SK-N-SH (cell line): ENCODE measurements around the gene PFKM. TPM values are rescaled to one million over a fixed set of nuclear protein-coding genes. Genes with fewer than 3 reads are reported as not detected.

Experiments used
- CTCF ChIA-PET: fragments of 300-600, 350-600 bp; formaldehyde crosslinking; extraction: SDS; loops from one replicate; lab custom pipeline; 2021; lab: Yijun Ruan, JAX
- POLR2A ChIA-PET: fragments of 350-600 bp; sonication (Branson Sonifier 250); formaldehyde crosslinking; extraction: SDS; loops from one replicate; lab custom pipeline; 2020; ENCODE audit warnings: antibody characterized with exemption, inconsistent platforms; lab: Yijun Ruan, JAX
- DNase-seq: peaks from one replicate; pipeline ENCODE4 v3.0.0; 2012
- H2AFZ ChIP-seq: fragments of 200-600 bp; sonication (generic); 2 replicates; pipeline ENCODE4 v1.8.1; 2016; ENCODE audit warnings: antibody characterized with exemption, mild to moderate bottlenecking, low read depth
- H3F3A ChIP-seq: fragments of 200-600 bp; sonication (generic); replicated peaks from 2 replicates; pipeline ENCODE3; 2016; ENCODE audit warnings: antibody characterized with exemption, mild to moderate bottlenecking; ENCODE audit not compliant: insufficient read depth
- H3K27ac ChIP-seq, 2 experiments: fragments of 200-500 bp in 1 of 2; fragments of 200-600 bp in 1 of 2; sonication (Bioruptor generic) in 1 of 2; sonication (generic), shearing (Covaris generic) in 1 of 2; 2 replicates each; pipeline versions ENCODE4 v1.5.1 to v1.6.1; 2014 to 2016; ENCODE audit warnings: low read depth in 2 of 2, inconsistent platforms in 1 of 2, low read length in 1 of 2, mild to moderate bottlenecking in 1 of 2, mixed read lengths in 1 of 2
- H3K27me3 ChIP-seq: fragments of 200-600 bp; sonication (generic), shearing (Covaris generic); 2 replicates; pipeline ENCODE4 v1.6.1; 2016; ENCODE audit warnings: mixed run types; ENCODE audit not compliant: insufficient read depth
- H3K36me3 ChIP-seq, 2 experiments: fragments of 200-500 bp in 1 of 2; fragments of 200-600 bp in 1 of 2; sonication (Bioruptor generic) in 1 of 2; sonication (generic) in 1 of 2; replicated peaks in 1 of 2; 2 replicates each; pipeline versions ENCODE3 to v1.5.1; 2014 to 2016; ENCODE audit warnings: low read length in 1 of 2, mild to moderate bottlenecking in 1 of 2; ENCODE audit not compliant: insufficient read depth in 2 of 2, control insufficient read depth in 1 of 2
- H3K4me1 ChIP-seq, 2 experiments: fragments of 200-500 bp in 1 of 2; fragments of 200-600 bp in 1 of 2; sonication (Bioruptor generic) in 1 of 2; sonication (generic), shearing (Covaris generic) in 1 of 2; 2 replicates each; pipeline versions ENCODE4 v1.5.1 to v1.6.1; 2014 to 2016; ENCODE audit warnings: low read depth in 1 of 2, low read length in 1 of 2, mixed run types in 1 of 2; ENCODE audit not compliant: insufficient read depth in 2 of 2, control insufficient read depth in 1 of 2
- H3K4me2 ChIP-seq: fragments of 200-600 bp; sonication (generic), shearing (Covaris generic); 2 replicates; pipeline ENCODE4 v1.6.1; 2017; ENCODE audit warnings: mixed run types
- H3K4me3 ChIP-seq, 2 experiments: fragments of 200-500 bp in 1 of 2; fragments of 200-600 bp in 1 of 2; sonication (Bioruptor generic) in 1 of 2; sonication (generic), shearing (Covaris generic) in 1 of 2; 2 replicates each; pipeline versions ENCODE4 v1.5.1 to v1.8.1; 2014 to 2016; ENCODE audit warnings: low read depth in 2 of 2, inconsistent platforms in 1 of 2, low read length in 1 of 2, mild to moderate bottlenecking in 1 of 2, mixed read lengths in 1 of 2, moderate library complexity in 1 of 2
- H3K79me2 ChIP-seq: fragments of 200-600 bp; sonication (generic); 2 replicates; pipeline ENCODE4 v1.8.1; 2017; ENCODE audit warnings: mild to moderate bottlenecking; ENCODE audit not compliant: insufficient read depth
- H3K9ac ChIP-seq: fragments of 200-600 bp; sonication (generic); 2 replicates; pipeline ENCODE4 v1.6.1; 2017; ENCODE audit warnings: mixed run types
- H3K9me2 ChIP-seq: fragments of 200-600 bp; sonication (generic); 2 replicates; pipeline ENCODE4 v1.6.1; 2017; ENCODE audit warnings: mixed run types
- H3K9me3 ChIP-seq: fragments of 200-600 bp; sonication (generic); 2 replicates; pipeline ENCODE4 v1.6.1; 2017; ENCODE audit warnings: mixed run types, mild to moderate bottlenecking, moderate library complexity
- H4K20me1 ChIP-seq: fragments of 200-600 bp; sonication (generic); 2 replicates; pipeline ENCODE4 v1.6.1; 2017; ENCODE audit warnings: mild to moderate bottlenecking, mixed run types; ENCODE audit not compliant: insufficient read depth
- CHD2 ChIP-seq: fragments of 150-350 bp; IDR thresholded peaks from 2 replicates; pipeline ENCODE4 v1.6.1; 2018; ENCODE audit warnings: low read length; ENCODE audit not compliant: partially characterized antibody
- CTCF ChIP-seq: fragments of 200-600 bp; sonication (generic); IDR thresholded peaks from 2 replicates; pipeline ENCODE4 v1.6.1; 2017; ENCODE audit warnings: antibody characterized with exemption, mild to moderate bottlenecking, moderate library complexity
- FOSL2 ChIP-seq: IDR thresholded peaks from 2 replicates; pipeline ENCODE4 v1.4.0; 2012; ENCODE audit warnings: low read depth, mild to moderate bottlenecking, moderate library complexity, borderline replicate concordance
- FOXJ3 ChIP-seq: sonication (generic); formaldehyde crosslinking; IDR thresholded peaks from 2 replicates; pipeline ENCODE4 v1.5.1; 2020; ENCODE audit warnings: mild to moderate bottlenecking, missing genetic modification reagents
- GABPA ChIP-seq: IDR thresholded peaks from 2 replicates; pipeline ENCODE4 v1.4.0; 2012; ENCODE audit warnings: low read depth, mild to moderate bottlenecking
- IRF3 ChIP-seq: fragments of 150-350 bp; IDR thresholded peaks from 2 replicates; pipeline ENCODE4 v1.6.1; 2016; ENCODE audit warnings: mild to moderate bottlenecking, low read depth, low read length
- MXI1 ChIP-seq: IDR thresholded peaks from 2 replicates; pipeline ENCODE4 v1.6.1; 2012; ENCODE audit warnings: mild to moderate bottlenecking, low read depth, low read length, improper control_type of control experiment
- RFX5 ChIP-seq: IDR thresholded peaks from 2 replicates; pipeline ENCODE4 v1.6.1; 2012; ENCODE audit warnings: mild to moderate bottlenecking, improper control_type of control experiment, low read length
- SMC3 ChIP-seq: IDR thresholded peaks from 2 replicates; pipeline ENCODE4 v1.6.1; 2012; ENCODE audit warnings: low read depth, low read length, improper control_type of control experiment
- YY1 ChIP-seq: IDR thresholded peaks from 2 replicates; pipeline ENCODE4 v1.4.0; 2012; ENCODE audit warnings: low read depth, mild to moderate bottlenecking
- WGBS: methylation state at CpG from one replicate; pipeline ENCODE4 v1.1.6; 2017; ENCODE audit warnings: low lambda C conversion rate; 5-methylcytosine and 5-hydroxymethylcytosine counted together
- polyA plus RNA-seq, 3 experiments: library from polyadenylated mRNA; depleted of rRNA; stranded (reverse); fragments of >200 nt; gene quantifications; 2 replicates each; pipeline ENCODE4 v1.2.3, GENCODE V29; 2012
- TF ChIP-seq, protein P1 (sequence below): IDR thresholded peaks from 2 replicates; pipeline ENCODE4; 2012
- TF ChIP-seq, protein P2 (sequence below): IDR thresholded peaks from 2 replicates; pipeline ENCODE4 v1.4.0; 2012; ENCODE audit warnings: low read depth, borderline replicate concordance

Gene PFKM
- polyA plus RNA-seq, 1 of the 3 experiments (the other 2 are of a cell fraction), result 85.0 TPM

GRCh38 chr12:48086327-48086726 is 32.8 kb upstream of the PFKM start:
- H3K27me3 ChIP-seq, result no peaks in the 10 kb centered on the region
- ChIA-PET POLR2A (no interaction called here), CTCF (interaction anchor here (1.4 kb wide), 1 partner anchor 78 kb away, joined by 8 read pairs; no protein-coding TSS in a partner anchor)
- no peaks in the 10 kb centered on the region for H3K4me1 ChIP-seq
- no peak overlapping the region for H3K9ac ChIP-seq
- no peaks in the 10 kb centered on the region for H3K9me3 ChIP-seq
- no peaks in the 10 kb centered on the region for H4K20me1 ChIP-seq
- no peak overlapping the region for H3K27ac ChIP-seq
- no peaks in the 10 kb centered on the region for H3F3A ChIP-seq
- WGBS, result 89% methylated on average over 3 of the region's 3 CpGs
- no peak overlapping the region for H3K4me3 ChIP-seq
- no peak overlapping the region for H2AFZ ChIP-seq
- no peaks in the 10 kb centered on the region for H3K79me2 ChIP-seq
- no peak for DNase-seq
- no peak overlapping the region for H3K4me2 ChIP-seq
- no peaks in the 10 kb centered on the region for H3K9me2 ChIP-seq
- peaks cover 52 to 59% of the 10 kb centered on the region in 2 experiments for H3K36me3 ChIP-seq
- no peak for TF ChIP-seq CTCF
- TF ChIP-seq, protein P1, sequence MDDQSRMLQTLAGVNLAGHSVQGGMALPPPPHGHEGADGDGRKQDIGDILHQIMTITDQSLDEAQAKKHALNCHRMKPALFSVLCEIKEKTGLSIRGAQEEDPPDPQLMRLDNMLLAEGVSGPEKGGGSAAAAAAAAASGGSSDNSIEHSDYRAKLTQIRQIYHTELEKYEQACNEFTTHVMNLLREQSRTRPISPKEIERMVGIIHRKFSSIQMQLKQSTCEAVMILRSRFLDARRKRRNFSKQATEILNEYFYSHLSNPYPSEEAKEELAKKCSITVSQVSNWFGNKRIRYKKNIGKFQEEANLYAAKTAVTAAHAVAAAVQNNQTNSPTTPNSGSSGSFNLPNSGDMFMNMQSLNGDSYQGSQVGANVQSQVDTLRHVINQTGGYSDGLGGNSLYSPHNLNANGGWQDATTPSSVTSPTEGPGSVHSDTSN, result no peak
- TF ChIP-seq FOSL2, result no peak

DNA sequence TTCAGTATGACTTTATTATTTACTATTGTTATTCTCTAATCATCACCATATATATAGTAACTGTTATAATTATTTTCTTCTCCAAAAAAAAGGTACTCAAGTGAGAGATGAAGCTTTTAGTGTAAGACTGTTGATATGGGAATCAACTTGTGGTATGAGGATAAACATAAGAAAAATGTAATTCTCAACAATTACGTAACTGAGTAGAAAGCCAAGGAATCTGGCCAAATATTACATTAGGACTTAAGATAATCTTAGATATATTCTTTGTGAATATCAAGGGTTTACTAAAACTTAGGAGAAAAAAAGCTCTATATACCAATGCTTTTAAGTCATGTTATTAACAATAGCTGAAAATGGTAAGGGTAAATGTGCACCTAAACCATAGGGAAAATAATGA is 26.6 kb upstream of the PFKM start:
- CTCF ChIA-PET, result interaction anchor here (0.7 to 1.3 kb wide), 4 partner anchors 10 to 188 kb away, joined by 3 to 4 read pairs (median 3); partner anchors contain the start of gene VDR
- Histone ChIP-seq H3K79me2 (peaks cover 12% of the 10 kb centered on the region; the same call in 1 of the 2 replicates), H2AFZ (no peak overlapping the region), H3F3A (peaks cover 5% of the 10 kb centered on the region), H3K4me1 (no peaks in the 10 kb centered on the region), H3K27me3 (no peaks in the 10 kb centered on the region), H3K36me3 (peaks cover 38 to 46% of the 10 kb centered on the region in 2 experiments), H3K9me2 (no peaks in the 10 kb centered on the region), H3K9me3 (no peaks in the 10 kb centered on the region), H3K9ac (no peak overlapping the region), H3K4me3 (no peak overlapping the region), H3K4me2 (no peak overlapping the region), H4K20me1 (no peaks in the 10 kb centered on the region), H3K27ac (no peak overlapping the region)
- 95% methylated on average over 1 of the region's 1 CpG for WGBS
- POLR2A ChIA-PET, result no interaction called here
- no peak for TF ChIP-seq RFX5
- TF ChIP-seq, protein P2, sequence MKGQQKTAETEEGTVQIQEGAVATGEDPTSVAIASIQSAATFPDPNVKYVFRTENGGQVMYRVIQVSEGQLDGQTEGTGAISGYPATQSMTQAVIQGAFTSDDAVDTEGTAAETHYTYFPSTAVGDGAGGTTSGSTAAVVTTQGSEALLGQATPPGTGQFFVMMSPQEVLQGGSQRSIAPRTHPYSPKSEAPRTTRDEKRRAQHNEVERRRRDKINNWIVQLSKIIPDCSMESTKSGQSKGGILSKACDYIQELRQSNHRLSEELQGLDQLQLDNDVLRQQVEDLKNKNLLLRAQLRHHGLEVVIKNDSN, result no peak
- TF ChIP-seq MXI1, result no peak
- TF ChIP-seq CHD2, result no peak
- TF ChIP-seq SMC3, result no peak
- no peak for TF ChIP-seq GABPA
- TF ChIP-seq, protein P1, result no peak
- TF ChIP-seq IRF3, result no peak
- TF ChIP-seq YY1, result no peak
- TF ChIP-seq FOXJ3 (CRISPR knock-in tag), result no peak
- no peak for TF ChIP-seq CTCF
- DNase-seq, result no peak
